GM19351 (cell line): Measurements from ENCODE around the gene MFNG.

Source experiments
- ATAC-seq: cut with Tn5 transposase; IDR thresholded peaks from one replicate; pipeline ENCODE4 v1.9.1; 2021; ENCODE audit warnings: mild to moderate bottlenecking, moderate library complexity; ENCODE audit not compliant: unreplicated experiment

Gene MFNG

GRCh38 chr22:37497062-37497599 is 10.9 kb upstream of the MFNG start:
- ATAC-seq = no peak

DNA sequence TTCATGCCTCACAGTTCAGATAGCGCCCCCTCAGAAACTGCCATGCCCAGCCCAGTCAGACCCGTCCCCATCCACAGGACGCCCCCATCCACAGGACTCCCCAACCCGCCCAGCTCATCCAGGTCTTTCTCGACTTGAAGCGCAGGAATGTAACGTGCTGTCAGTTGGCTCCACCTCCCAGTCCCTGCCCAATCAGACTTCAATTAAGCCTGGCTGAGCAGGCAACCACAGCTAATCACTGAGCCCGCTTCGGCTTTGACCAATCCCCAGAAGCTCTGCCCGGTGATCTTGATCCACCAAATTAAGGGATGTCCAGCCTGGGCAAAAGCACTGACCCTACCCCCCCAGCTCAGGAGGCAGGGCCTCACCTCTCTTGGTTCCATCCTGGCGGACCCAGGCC is 10.5 kb upstream of the MFNG start:
- no peak for ATAC-seq

GRCh38 chr22:37493979-37494378 is 7.8 kb upstream of the MFNG start:
- ATAC-seq = no peak

- no peak for ATAC-seq
Measured at GRCh38 chr22:37492428-37493344, 6.5 kb upstream of the MFNG start.

- ATAC-seq = no peak
Measured at GRCh38 chr22:37491559-37492427, 5.6 kb upstream of the MFNG start.

DNA sequence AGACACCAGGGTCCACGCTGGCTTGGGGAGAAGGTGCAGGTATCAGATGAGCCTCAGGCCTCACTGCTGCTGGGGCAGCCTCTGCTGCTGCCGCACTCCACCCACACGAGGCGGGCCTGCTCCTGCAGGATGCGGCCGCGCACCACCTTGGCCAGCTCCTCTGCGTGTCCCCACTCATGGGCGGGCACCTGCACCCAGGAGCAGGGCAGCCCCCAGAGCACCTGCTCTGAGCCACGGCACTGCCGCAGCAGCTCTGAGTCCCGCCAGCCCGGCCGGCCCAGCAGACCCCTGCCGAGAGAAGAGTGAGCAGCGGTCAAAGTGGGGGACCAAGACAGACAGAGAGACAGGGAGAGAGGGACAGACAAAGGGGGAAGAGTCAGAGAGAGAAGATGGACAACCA is 4.9 kb upstream of the MFNG start:
- ATAC-seq = no peak

- no peak for ATAC-seq
Measured at GRCh38 chr22:37489983-37490382, 3.8 kb upstream of the MFNG start.

DNA sequence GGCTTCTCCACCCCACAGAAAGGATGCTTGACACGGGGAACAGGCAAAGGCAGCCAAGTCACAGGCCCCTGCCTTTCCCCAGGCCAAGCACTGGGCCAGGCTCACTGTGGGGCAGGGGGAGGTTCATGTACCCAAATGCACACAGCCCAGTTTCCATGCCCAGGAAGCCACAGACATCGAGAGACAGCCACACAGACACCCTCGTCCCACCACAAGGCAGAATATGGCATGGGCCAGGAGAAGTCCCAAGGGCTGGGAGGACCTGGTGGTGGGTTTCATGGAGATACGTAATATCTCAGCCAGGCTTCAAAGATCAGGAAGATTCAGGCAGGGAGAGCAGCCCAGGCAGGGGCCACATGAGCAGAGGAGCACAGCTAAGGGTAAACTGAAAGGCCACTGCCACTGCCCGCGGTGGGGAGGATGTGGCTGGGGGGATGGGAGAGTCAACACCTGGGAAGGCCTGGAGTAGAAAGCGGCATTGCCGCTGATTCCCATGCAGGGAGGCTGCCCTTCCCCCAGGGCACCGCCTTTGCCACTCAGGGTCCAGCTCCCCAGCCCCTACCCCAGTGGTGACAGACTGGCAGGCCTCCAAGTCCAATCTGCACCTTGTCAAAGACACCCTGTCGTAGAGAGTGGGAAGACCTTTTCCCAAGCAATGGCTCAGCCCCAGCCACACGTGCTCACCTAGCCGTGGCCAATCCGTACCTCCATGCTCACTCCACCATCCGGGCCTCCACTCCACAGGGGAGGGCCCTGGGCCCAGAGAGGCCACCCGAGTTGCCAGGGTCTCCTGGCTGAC is 2.4 kb upstream of the MFNG start:
- no peak for ATAC-seq

DNA sequence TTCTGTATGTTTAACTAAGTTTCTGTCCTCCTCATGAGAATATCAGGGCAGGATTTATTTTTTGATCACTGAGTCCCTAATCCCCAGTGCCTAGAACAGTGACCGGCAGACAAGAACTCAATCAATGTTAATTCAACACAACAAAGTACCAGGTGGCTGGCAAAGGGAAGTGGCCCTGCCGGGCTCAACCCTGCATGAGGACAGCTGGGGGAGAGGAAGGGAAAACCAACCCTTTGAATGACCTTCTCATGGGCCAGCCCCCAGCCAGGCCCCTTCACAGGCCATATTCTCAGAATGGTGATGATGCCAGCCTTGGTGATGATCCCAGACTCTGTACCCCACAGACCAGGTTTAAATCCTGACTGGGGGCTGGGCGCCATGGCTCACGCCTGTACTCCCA is 1.4 kb upstream of the MFNG start:
- ATAC-seq = no peak

DNA sequence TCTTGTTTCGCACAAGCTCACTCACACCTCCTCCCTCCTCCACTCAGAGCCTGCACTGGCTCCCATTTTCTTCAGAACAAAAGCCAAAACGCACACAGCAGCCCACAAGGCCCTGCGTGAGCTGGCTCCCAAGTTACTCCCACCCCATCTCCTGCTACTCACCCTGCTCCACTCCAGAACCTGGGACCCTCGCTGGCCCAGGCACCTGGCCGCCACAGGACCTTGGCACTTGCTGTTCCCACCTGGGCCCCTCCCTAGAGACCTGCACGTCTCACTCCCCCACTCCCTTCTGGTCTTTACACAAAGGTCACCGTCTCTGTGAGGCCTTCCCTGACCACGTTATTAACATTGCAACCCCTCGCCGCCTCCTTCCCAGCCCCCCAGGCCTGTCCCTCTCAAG is 945 bp upstream of the MFNG start:
- no peak for ATAC-seq

DNA sequence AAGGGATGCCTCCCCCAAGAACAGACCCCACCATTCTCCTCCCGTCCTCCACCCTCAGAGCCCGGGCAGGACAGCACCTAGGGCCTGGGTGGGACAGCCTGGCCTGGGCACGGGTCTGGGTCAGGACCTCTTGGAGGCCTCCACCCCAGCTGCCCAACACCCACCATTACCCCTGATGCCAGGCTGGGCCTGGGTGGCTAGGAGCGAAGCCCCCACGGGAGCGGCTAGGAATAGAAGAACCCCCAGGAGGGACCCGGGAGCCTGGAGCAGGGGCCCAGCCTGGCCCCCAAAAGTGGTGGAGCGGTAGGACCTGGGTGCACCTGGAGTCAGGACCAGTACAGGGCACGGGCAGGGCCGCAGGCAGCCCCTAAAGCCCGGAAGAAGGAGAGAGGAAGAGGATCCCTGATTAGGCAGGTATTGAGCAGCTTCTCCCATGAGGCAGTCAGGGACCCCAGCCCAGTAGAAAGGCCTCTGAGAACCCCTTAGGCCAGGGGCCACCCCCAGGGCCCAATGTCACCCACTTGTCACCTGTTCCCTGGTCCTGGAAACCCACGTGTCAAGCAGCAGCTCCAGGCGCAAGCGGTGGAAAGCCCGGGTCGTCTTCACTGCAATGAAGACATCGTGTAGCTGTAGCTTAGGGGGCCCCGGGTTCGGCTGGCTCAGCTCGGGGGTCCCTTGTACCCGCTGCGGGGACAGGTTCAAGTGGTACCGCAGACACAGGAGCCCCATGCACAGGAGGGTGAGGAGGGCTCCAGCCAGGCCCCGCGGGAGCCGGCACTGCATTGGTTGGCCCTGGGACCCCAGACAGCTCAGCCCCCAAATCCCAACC is 575 bp downstream of the MFNG start:
- no peak for ATAC-seq

DNA sequence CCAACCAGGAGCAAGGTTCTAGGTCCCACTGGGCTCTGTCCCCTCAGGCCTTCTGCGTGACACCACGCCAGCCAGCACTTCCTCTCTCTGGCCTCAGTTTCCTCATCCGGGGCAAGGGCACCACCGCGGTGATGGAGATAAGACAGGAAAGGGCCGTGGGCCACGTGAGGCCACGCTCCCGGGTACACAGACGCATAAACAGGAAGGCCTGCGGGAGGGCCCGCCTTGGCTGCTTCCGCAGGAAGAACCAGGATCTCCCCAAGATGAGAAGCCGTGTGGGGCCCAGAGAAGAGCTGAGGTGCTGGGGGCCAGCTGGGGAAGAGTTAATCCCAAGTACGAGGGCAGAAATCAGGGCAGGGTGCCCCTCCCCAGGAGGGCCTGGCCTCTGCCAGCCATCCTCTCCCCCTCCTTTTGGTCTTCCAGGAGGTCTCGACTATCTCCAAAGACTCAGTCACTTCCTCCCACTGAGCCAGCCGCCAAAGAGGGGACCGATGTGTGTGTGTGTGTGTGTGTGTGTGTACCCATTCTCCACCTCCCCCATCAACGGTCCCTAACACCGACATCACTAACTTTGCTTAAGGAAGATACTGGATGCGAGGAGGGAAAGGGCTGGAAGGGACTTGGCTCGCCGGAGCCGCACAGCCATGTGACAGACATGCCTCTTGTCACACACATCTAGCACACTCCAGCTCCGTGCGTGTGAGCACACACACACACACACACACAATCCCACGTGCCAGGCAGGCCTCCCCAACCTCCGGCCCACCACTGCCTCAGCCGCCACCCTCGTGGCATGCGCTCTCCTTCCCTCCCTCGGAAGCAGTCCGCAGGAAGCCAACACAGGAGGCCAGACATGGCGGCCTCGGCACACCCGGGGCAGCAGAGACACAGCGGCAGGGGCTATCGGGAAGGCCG is 1.4 kb downstream of the MFNG start:
- ATAC-seq = no peak

- no peak for ATAC-seq
Measured at GRCh38 chr22:37483050-37483449, 3.1 kb downstream of the MFNG start.

GRCh38 chr22:37482244-37482643 is 3.9 kb downstream of the MFNG start:
- ATAC-seq = no peak

- ATAC-seq = no peak
Measured at GRCh38 chr22:37481347-37481907, 4.8 kb downstream of the MFNG start.

GRCh38 chr22:37480387-37481346 is 5.5 kb downstream of the MFNG start:
- ATAC-seq = no peak

DNA sequence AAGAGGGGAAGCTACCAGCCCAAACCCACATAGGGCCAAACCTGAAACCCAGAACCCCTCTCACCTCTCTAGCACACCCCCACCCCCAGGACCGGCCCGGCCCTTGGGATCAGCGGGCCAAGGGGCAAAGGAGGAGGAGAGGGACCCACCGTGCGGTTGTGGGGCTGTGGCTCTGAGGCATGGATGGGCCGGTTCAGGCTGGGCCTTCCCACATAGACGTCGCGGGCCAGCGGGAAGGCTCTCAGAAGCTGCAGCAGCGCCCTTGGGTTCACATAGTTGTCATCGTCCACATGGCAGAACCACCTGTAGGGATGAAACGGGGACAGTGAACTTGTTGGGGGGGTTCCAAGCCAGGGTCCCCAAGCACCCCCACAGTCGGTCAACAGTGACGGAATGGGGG is 7.0 kb downstream of the MFNG start:
- ATAC-seq = no peak
